ENCODE results near the gene LAPTM5.

Gene LAPTM5

GRCh38 chr1:30754684-30755171 lies 2.8 kb downstream of the LAPTM5 start:
- H3K18ac ChIP-seq (ENCODE audit: low read length): no peak overlapping the region
- H2AFZ ChIP-seq (ENCODE audit: low read length): no peak overlapping the region
- no peak overlapping the region for H3K4me3 ChIP-seq (ENCODE audit: low read length in 2 of 2)
- peaks cover 1% of the 10 kb centered on the region for H3K79me1 ChIP-seq (ENCODE audit: low read depth, low read length)
- H3K27ac ChIP-seq (replicated peaks; ENCODE audit: low read length): no peak overlapping the region
- no peak overlapping the region for H4K8ac ChIP-seq (ENCODE audit: low read depth, low read length)
- H3K27me3 ChIP-seq (ENCODE audit: control insufficient read depth in 3 of 3, insufficient read depth in 3 of 3, low read depth in 1 of 3, low read length in 3 of 3): no peaks in the 10 kb centered on the region
- H3K4me2 ChIP-seq (ENCODE audit: insufficient read depth, low read length, poor library complexity, severe bottlenecking): no peak overlapping the region
- DNase-seq (ENCODE audit: low spot score): no peak
- H3K9ac ChIP-seq (ENCODE audit: low read depth, low read length, poor library complexity): no peak overlapping the region
- H2BK12ac ChIP-seq (ENCODE audit: low read length): peak overlapping the region; percentile 53
- no CpG with 5 or more reads among the region's 9 CpGs for WGBS, 2 donors (ENCODE audit: extremely low coverage in 2 of 2, insufficient read length in 2 of 2, insufficient replicate concordance in 1 of 2)
- no peak overlapping the region for H3K4ac ChIP-seq (ENCODE audit: low read length)
- no peaks in the 10 kb centered on the region for H3K9me3 ChIP-seq (replicated peaks in 1 of 2; ENCODE audit: control insufficient read depth in 2 of 2, insufficient read depth in 1 of 2, low read depth in 1 of 2, low read length in 2 of 2)
- no peak overlapping the region for H2BK120ac ChIP-seq (ENCODE audit: low read depth, low read length)
- H2AK5ac ChIP-seq (ENCODE audit: low read depth, low read length): peak overlapping the region; percentile 24
- peaks cover 3 to 6% of the 10 kb centered on the region in 2 donors for H3K4me1 ChIP-seq (ENCODE audit: control insufficient read depth in 2 of 2, insufficient read depth in 1 of 2, low read depth in 1 of 2, low read length in 2 of 2)
- no peak overlapping the region for H2BK15ac ChIP-seq (ENCODE audit: low read length)
- H3K23ac ChIP-seq (ENCODE audit: low read depth, low read length, poor library complexity): no peak overlapping the region
- no peak overlapping the region for H4K91ac ChIP-seq (ENCODE audit: low read depth, low read length, poor library complexity)
- H2BK5ac ChIP-seq (ENCODE audit: low read length): no peak overlapping the region
- H3K14ac ChIP-seq (ENCODE audit: low read length): no peak overlapping the region
- H3K36me3 ChIP-seq (replicated peaks in 1 of 2; ENCODE audit: control insufficient read depth in 2 of 2, insufficient read depth in 2 of 2, low read length in 2 of 2): no peaks in the 10 kb centered on the region

- Histone ChIP-seq H3K4me3 (ENCODE audit: low read length in 2 of 2) (no peak overlapping the region), H3K18ac (ENCODE audit: low read length) (no peak overlapping the region), H4K91ac (ENCODE audit: low read depth, low read length, poor library complexity) (no peak overlapping the region), H3K27ac (replicated peaks; ENCODE audit: low read length) (no peak overlapping the region), H4K8ac (ENCODE audit: low read depth, low read length) (no peak overlapping the region), H3K23ac (ENCODE audit: low read depth, low read length, poor library complexity) (no peak overlapping the region), H3K4me2 (ENCODE audit: insufficient read depth, low read length, poor library complexity, severe bottlenecking) (no peak overlapping the region), H3K9me3 (replicated peaks in 1 of 2; ENCODE audit: control insufficient read depth in 2 of 2, insufficient read depth in 1 of 2, low read depth in 1 of 2, low read length in 2 of 2) (no peaks in the 10 kb centered on the region), H2BK5ac (ENCODE audit: low read length) (no peak overlapping the region), H3K36me3 (replicated peaks in 1 of 2; ENCODE audit: control insufficient read depth in 2 of 2, insufficient read depth in 2 of 2, low read length in 2 of 2) (no peaks in the 10 kb centered on the region), H3K4ac (ENCODE audit: low read length) (no peak overlapping the region), H3K9ac (ENCODE audit: low read depth, low read length, poor library complexity) (no peak overlapping the region), H3K4me1 (ENCODE audit: control insufficient read depth in 2 of 2, insufficient read depth in 1 of 2, low read depth in 1 of 2, low read length in 2 of 2) (peaks cover 3 to 6% of the 10 kb centered on the region in 2 donors), H2BK15ac (ENCODE audit: low read length) (no peak overlapping the region), H3K27me3 (ENCODE audit: control insufficient read depth in 3 of 3, insufficient read depth in 3 of 3, low read depth in 1 of 3, low read length in 3 of 3) (no peaks in the 10 kb centered on the region), H2BK120ac (ENCODE audit: low read depth, low read length) (no peak overlapping the region), H2AK5ac (ENCODE audit: low read depth, low read length) (no peak overlapping the region), H3K79me1 (ENCODE audit: low read depth, low read length) (peaks cover 2% of the 10 kb centered on the region), H2AFZ (ENCODE audit: low read length) (no peak overlapping the region), H2BK12ac (ENCODE audit: low read length) (no peak overlapping the region), H3K14ac (ENCODE audit: low read length) (no peak overlapping the region)
- WGBS, 2 donors (ENCODE audit: extremely low coverage in 2 of 2, insufficient read length in 2 of 2, insufficient replicate concordance in 1 of 2): no CpG with 5 or more reads among the region's 13 CpGs
- DNase-seq (ENCODE audit: low spot score): no peak
Measured at GRCh38 chr1:30753660-30754123, 3.9 kb downstream of the LAPTM5 start.

GRCh38 chr1:30753118-30753517 lies 4.5 kb downstream of the LAPTM5 start:
- no peak overlapping the region for H3K4ac ChIP-seq (ENCODE audit: low read length)
- no peak overlapping the region for H2BK120ac ChIP-seq (ENCODE audit: low read depth, low read length)
- H3K4me1 ChIP-seq (ENCODE audit: control insufficient read depth in 2 of 2, insufficient read depth in 1 of 2, low read depth in 1 of 2, low read length in 2 of 2): peaks cover 8% of the 10 kb centered on the region in 2 donors
- H3K9ac ChIP-seq (ENCODE audit: low read depth, low read length, poor library complexity): no peak overlapping the region
- H2BK12ac ChIP-seq (ENCODE audit: low read length): no peak overlapping the region
- no peak overlapping the region for H4K8ac ChIP-seq (ENCODE audit: low read depth, low read length)
- no peaks in the 10 kb centered on the region for H3K27me3 ChIP-seq (ENCODE audit: control insufficient read depth in 3 of 3, insufficient read depth in 3 of 3, low read depth in 1 of 3, low read length in 3 of 3)
- no peak overlapping the region for H3K27ac ChIP-seq (replicated peaks; ENCODE audit: low read length)
- H3K79me1 ChIP-seq (ENCODE audit: low read depth, low read length): peaks cover 2% of the 10 kb centered on the region
- H3K14ac ChIP-seq (ENCODE audit: low read length): no peak overlapping the region
- WGBS, 2 donors (ENCODE audit: extremely low coverage in 2 of 2, insufficient read length in 2 of 2, insufficient replicate concordance in 1 of 2): no CpG with 5 or more reads among the region's 3 CpGs
- H3K9me3 ChIP-seq (replicated peaks in 1 of 2; ENCODE audit: control insufficient read depth in 2 of 2, insufficient read depth in 1 of 2, low read depth in 1 of 2, low read length in 2 of 2): no peaks in the 10 kb centered on the region
- DNase-seq (ENCODE audit: low spot score): no peak
- no peak overlapping the region for H2AK5ac ChIP-seq (ENCODE audit: low read depth, low read length)
- H3K4me2 ChIP-seq (ENCODE audit: insufficient read depth, low read length, poor library complexity, severe bottlenecking): no peak overlapping the region
- H2BK5ac ChIP-seq (ENCODE audit: low read length): no peak overlapping the region
- H3K18ac ChIP-seq (ENCODE audit: low read length): no peak overlapping the region
- H3K23ac ChIP-seq (ENCODE audit: low read depth, low read length, poor library complexity): no peak overlapping the region
- H3K36me3 ChIP-seq (replicated peaks in 1 of 2; ENCODE audit: control insufficient read depth in 2 of 2, insufficient read depth in 2 of 2, low read length in 2 of 2): no peaks in the 10 kb centered on the region
- no peak overlapping the region for H4K91ac ChIP-seq (ENCODE audit: low read depth, low read length, poor library complexity)
- H2AFZ ChIP-seq (ENCODE audit: low read length): no peak overlapping the region
- H3K4me3 ChIP-seq (ENCODE audit: low read length in 2 of 2): no peak overlapping the region
- H2BK15ac ChIP-seq (ENCODE audit: low read length): no peak overlapping the region

- no peak for DNase-seq (ENCODE audit: low spot score)
- no peaks in the 10 kb centered on the region for H3K27me3 ChIP-seq (ENCODE audit: control insufficient read depth in 3 of 3, insufficient read depth in 3 of 3, low read depth in 1 of 3, low read length in 3 of 3)
- no peak overlapping the region for H4K8ac ChIP-seq (ENCODE audit: low read depth, low read length)
- no peak overlapping the region for H2AFZ ChIP-seq (ENCODE audit: low read length)
- no peak overlapping the region for H3K23ac ChIP-seq (ENCODE audit: low read depth, low read length, poor library complexity)
- no peak overlapping the region for H3K4me3 ChIP-seq (ENCODE audit: low read length in 2 of 2)
- no peaks in the 10 kb centered on the region for H3K9me3 ChIP-seq (replicated peaks in 1 of 2; ENCODE audit: control insufficient read depth in 2 of 2, insufficient read depth in 1 of 2, low read depth in 1 of 2, low read length in 2 of 2)
- no peak overlapping the region for H3K14ac ChIP-seq (ENCODE audit: low read length)
- H3K36me3 ChIP-seq (replicated peaks in 1 of 2; ENCODE audit: control insufficient read depth in 2 of 2, insufficient read depth in 2 of 2, low read length in 2 of 2): no peaks in the 10 kb centered on the region
- H2BK12ac ChIP-seq (ENCODE audit: low read length): no peak overlapping the region
- H3K27ac ChIP-seq (replicated peaks; ENCODE audit: low read length): no peak overlapping the region
- no peak overlapping the region for H4K91ac ChIP-seq (ENCODE audit: low read depth, low read length, poor library complexity)
- no peak overlapping the region for H2BK5ac ChIP-seq (ENCODE audit: low read length)
- H3K4ac ChIP-seq (ENCODE audit: low read length): no peak overlapping the region
- no CpG with 5 or more reads among the region's 9 CpGs for WGBS, 2 donors (ENCODE audit: extremely low coverage in 2 of 2, insufficient read length in 2 of 2, insufficient replicate concordance in 1 of 2)
- no peak overlapping the region for H2BK120ac ChIP-seq (ENCODE audit: low read depth, low read length)
- H2AK5ac ChIP-seq (ENCODE audit: low read depth, low read length): peak overlapping the region; percentile 23
- H3K18ac ChIP-seq (ENCODE audit: low read length): no peak overlapping the region
- no peak overlapping the region for H3K4me2 ChIP-seq (ENCODE audit: insufficient read depth, low read length, poor library complexity, severe bottlenecking)
- H3K4me1 ChIP-seq (ENCODE audit: control insufficient read depth in 2 of 2, insufficient read depth in 1 of 2, low read depth in 1 of 2, low read length in 2 of 2): peaks cover 11 to 13% of the 10 kb centered on the region in 2 donors
- peaks cover 2% of the 10 kb centered on the region for H3K79me1 ChIP-seq (ENCODE audit: low read depth, low read length)
- H3K9ac ChIP-seq (ENCODE audit: low read depth, low read length, poor library complexity): peak overlapping the region; percentile 13
- H2BK15ac ChIP-seq (ENCODE audit: low read length): peak overlapping the region; percentile 61
Measured at GRCh38 chr1:30752651-30752908, 5.0 kb downstream of the LAPTM5 start.

Measured in neuronal stem cell (in vitro differentiated cells).